NT2/D1 (cell line): ENCODE data around the gene CREB1.

Experiments used
- YY1 ChIP-seq: IDR thresholded peaks from 2 replicates; pipeline ENCODE4 v1.6.1; 2011; ENCODE audit not compliant: insufficient read length, insufficient read depth
- ZNF274 ChIP-seq: IDR thresholded peaks from 2 replicates; pipeline ENCODE4 v1.6.1; 2011; ENCODE audit warnings: mild to moderate bottlenecking, low read depth, low read length

DNA sequence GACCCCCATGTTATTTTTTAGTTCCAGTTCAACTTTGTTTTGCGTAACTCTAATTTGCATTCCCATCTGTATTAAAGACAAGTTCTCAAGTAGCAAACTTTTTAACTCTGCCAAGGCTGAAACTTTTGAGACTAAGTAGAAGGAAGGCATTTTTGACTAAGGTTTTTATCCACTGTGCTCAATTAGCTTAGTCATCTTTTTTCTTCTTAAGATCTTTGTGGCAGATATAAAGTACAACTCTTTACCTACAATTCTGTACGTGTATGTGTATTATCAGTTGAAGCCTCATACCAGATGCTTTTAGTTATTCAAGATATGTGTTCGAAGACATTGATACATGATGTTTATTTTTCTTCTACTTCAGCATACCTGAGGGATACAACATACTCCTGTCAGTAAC is 41.6 kb downstream of the CREB1 start:
- no peak for TF ChIP-seq ZNF274
- no peak for TF ChIP-seq YY1
